ENCODE data around the gene PTPRZ1. TPM values are rescaled to one million over a fixed set of nuclear protein-coding genes. Genes with fewer than 3 reads are reported as not detected.

PTPRZ1 gene
- total RNA-seq, 2 experiments from 2014 or later, result not detected

GRCh38 chr7:121873289-121874194 lies 581 bp downstream of the PTPRZ1 start:
- Mint-ChIP-seq H3K36me3 (ENCODE audit: low read depth) (no peaks in the 10 kb centered on the region), H3K27me3 (peaks cover 35% of the 10 kb centered on the region), H3K4me1 (peaks cover 4% of the 10 kb centered on the region), H3K4me3 (no peak overlapping the region), H3K27ac (no peak overlapping the region), H3K9me3 (ENCODE audit: low read depth) (no peaks in the 10 kb centered on the region)
- ChIA-PET CTCF (no interaction called here), POLR2A (no interaction called here)
- intact Hi-C loops (cut with DNase I, micrococcal nuclease), result no loop called here
- DNase-seq (peak; percentile 4), ATAC-seq (no peak)

- H3K27me3 Mint-ChIP-seq, result peaks cover 35% of the 10 kb centered on the region
These were observed 1.3 kb downstream of the PTPRZ1 start for GRCh38 chr7:121874298-121874697.

DNA sequence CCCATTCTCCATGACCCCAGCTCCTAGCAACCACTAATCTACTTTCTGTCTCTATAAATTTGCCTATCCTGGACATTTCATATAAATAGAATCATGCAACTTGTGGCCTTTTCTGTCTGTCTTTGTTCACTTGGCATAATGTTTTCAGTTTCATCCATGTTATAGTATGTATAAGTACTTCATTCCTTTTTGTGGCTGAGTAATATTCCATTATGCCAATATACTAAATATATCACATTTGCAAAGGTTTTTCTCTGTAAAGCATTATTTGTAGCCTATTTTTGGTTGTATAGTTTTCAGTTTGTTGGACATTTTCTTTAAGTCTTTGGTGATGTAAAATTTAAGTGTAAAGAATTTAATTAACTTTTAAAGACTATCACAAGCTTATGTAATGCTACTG lies 2.2 kb downstream of the PTPRZ1 start:
- POLR2A ChIA-PET, result no interaction called here
- CTCF ChIA-PET, result interaction anchor here (1.1 kb wide), 1 partner anchor 13 kb away, joined by 3 read pairs; no protein-coding TSS in a partner anchor
- ATAC-seq (no peak), DNase-seq (no peak)
- no peak overlapping the region for H3K27ac Mint-ChIP-seq
- peaks cover 35% of the 10 kb centered on the region for H3K27me3 Mint-ChIP-seq
- H3K9me3 Mint-ChIP-seq (ENCODE audit: low read depth), result no peaks in the 10 kb centered on the region
- H3K36me3 Mint-ChIP-seq (ENCODE audit: low read depth), result no peaks in the 10 kb centered on the region
- intact Hi-C loops (cut with DNase I, micrococcal nuclease), result no loop called here
- H3K4me3 Mint-ChIP-seq, result no peak overlapping the region
- H3K4me1 Mint-ChIP-seq, result peaks cover 4% of the 10 kb centered on the region

More at GRCh38 chr7:121874298-121874697, 1.3 kb downstream of the PTPRZ1 start:
- ATAC-seq, result no peak
- Mint-ChIP-seq H3K36me3 (ENCODE audit: low read depth) (no peaks in the 10 kb centered on the region), H3K4me1 (peaks cover 4% of the 10 kb centered on the region), H3K27ac (no peak overlapping the region), H3K9me3 (ENCODE audit: low read depth) (no peaks in the 10 kb centered on the region), H3K4me3 (no peak overlapping the region)
- ChIA-PET POLR2A (no interaction called here), CTCF (no interaction called here)
- no peak for DNase-seq
- intact Hi-C loops (cut with DNase I, micrococcal nuclease), result no loop called here

DNA sequence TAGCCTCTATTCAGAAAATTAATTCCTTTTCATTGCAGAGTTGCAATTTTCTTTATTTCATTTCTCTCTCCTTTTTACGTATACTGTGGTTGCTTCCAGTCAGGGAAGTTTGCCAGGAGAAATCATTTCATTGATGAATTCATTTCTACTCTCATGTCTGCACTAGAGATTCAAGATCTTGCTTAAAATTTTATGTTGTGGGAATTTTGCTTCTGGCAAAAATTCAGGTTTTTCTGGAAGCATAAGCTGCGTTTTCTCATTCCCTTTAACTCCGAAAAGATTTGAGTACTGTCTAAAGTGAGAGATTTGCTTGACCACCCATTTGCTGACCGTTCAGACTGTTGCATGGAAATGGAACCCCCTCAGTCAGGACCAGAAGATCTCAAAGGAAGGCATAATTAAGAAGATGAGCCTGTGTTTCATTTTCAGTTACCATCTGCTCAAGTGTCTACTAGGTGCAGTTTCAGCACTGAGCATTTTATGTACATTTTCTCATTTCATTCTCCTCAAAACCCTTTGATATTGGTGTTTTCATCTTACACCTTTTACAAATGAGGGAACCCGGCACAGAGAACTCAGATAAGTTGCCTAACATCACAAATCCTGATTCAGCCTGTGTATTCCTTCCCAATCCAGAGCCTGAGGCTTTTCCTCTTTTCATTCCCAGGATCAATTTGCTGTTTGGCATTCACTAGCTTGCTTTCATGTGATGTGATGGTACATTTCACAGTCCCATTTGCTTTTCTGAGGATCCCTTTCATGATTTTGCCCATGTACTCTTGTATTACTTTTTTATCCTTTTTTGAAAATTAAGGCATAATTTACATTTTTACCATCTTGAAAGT lies 3.9 kb downstream of the PTPRZ1 start:
- peaks cover 26% of the 10 kb centered on the region for H3K27me3 Mint-ChIP-seq
- DNase-seq, result no peak
- H3K4me1 Mint-ChIP-seq, result peaks cover 4% of the 10 kb centered on the region
- intact Hi-C loops (cut with DNase I, micrococcal nuclease), result no loop called here
- ATAC-seq, result no peak
- POLR2A ChIA-PET, result no interaction called here
- no peaks in the 10 kb centered on the region for H3K9me3 Mint-ChIP-seq (ENCODE audit: low read depth)
- no peaks in the 10 kb centered on the region for H3K36me3 Mint-ChIP-seq (ENCODE audit: low read depth)
- H3K4me3 Mint-ChIP-seq, result no peak overlapping the region
- no peak overlapping the region for H3K27ac Mint-ChIP-seq
- CTCF ChIA-PET, result no interaction called here

- Mint-ChIP-seq H3K4me3 (no peak overlapping the region), H3K9me3 (ENCODE audit: low read depth) (no peaks in the 10 kb centered on the region), H3K27me3 (peaks cover 11% of the 10 kb centered on the region), H3K27ac (no peak overlapping the region), H3K36me3 (ENCODE audit: low read depth) (no peaks in the 10 kb centered on the region), H3K4me1 (no peaks in the 10 kb centered on the region)
- DNase-seq, result no peak
- POLR2A ChIA-PET, result no interaction called here
- ATAC-seq, result no peak
- CTCF ChIA-PET, result interaction anchor here (0.8 kb wide), 1 partner anchor 56 kb away, joined by 6 read pairs; no protein-coding TSS in a partner anchor
- intact Hi-C loops (cut with DNase I, micrococcal nuclease), result no loop called here
These were observed 6.0 kb downstream of the PTPRZ1 start for GRCh38 chr7:121878918-121879464.

GRCh38 chr7:121879544-121879943 lies 6.6 kb downstream of the PTPRZ1 start:
- DNase-seq (no peak), ATAC-seq (no peak)
- H3K27me3 Mint-ChIP-seq, result peaks cover 9% of the 10 kb centered on the region
- H3K27ac Mint-ChIP-seq, result no peak overlapping the region
- no peaks in the 10 kb centered on the region for H3K9me3 Mint-ChIP-seq (ENCODE audit: low read depth)
- H3K36me3 Mint-ChIP-seq (ENCODE audit: low read depth), result no peaks in the 10 kb centered on the region
- no peak overlapping the region for H3K4me3 Mint-ChIP-seq
- intact Hi-C loops (cut with DNase I, micrococcal nuclease), result no loop called here
- no peaks in the 10 kb centered on the region for H3K4me1 Mint-ChIP-seq
- ChIA-PET POLR2A (no interaction called here), CTCF (no interaction called here)

DNA sequence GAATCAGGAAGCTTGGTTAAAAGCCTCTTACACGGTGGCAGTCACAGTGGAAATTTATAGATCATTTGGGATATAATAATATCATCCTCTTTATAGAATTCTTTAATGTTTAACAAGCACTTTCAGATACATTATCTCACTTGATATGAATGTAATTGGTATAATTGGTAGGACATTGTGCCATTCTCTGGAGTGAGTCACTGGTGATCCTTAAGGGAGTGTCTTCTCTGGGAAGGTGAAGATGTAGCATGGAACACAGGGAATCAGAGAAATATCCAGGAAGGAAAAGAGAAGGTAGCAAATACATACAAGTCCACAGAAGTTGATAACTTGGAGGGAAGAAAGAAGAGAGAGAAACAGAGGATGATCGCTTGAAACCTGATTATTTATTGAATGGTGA lies 9.8 kb downstream of the PTPRZ1 start:
- no peak overlapping the region for H3K27ac Mint-ChIP-seq
- H3K4me3 Mint-ChIP-seq, result no peak overlapping the region
- no peak for DNase-seq
- no peak for ATAC-seq
- H3K36me3 Mint-ChIP-seq (ENCODE audit: low read depth), result no peaks in the 10 kb centered on the region
- POLR2A ChIA-PET, result interaction anchor here (0.6 kb wide), 1 partner anchor 117 kb away, joined by 4 read pairs; no protein-coding TSS in a partner anchor
- no peaks in the 10 kb centered on the region for H3K4me1 Mint-ChIP-seq
- intact Hi-C loops (cut with DNase I, micrococcal nuclease), result no loop called here
- H3K27me3 Mint-ChIP-seq, result no peaks in the 10 kb centered on the region
- H3K9me3 Mint-ChIP-seq (ENCODE audit: low read depth), result no peaks in the 10 kb centered on the region
- CTCF ChIA-PET, result no interaction called here

DNA sequence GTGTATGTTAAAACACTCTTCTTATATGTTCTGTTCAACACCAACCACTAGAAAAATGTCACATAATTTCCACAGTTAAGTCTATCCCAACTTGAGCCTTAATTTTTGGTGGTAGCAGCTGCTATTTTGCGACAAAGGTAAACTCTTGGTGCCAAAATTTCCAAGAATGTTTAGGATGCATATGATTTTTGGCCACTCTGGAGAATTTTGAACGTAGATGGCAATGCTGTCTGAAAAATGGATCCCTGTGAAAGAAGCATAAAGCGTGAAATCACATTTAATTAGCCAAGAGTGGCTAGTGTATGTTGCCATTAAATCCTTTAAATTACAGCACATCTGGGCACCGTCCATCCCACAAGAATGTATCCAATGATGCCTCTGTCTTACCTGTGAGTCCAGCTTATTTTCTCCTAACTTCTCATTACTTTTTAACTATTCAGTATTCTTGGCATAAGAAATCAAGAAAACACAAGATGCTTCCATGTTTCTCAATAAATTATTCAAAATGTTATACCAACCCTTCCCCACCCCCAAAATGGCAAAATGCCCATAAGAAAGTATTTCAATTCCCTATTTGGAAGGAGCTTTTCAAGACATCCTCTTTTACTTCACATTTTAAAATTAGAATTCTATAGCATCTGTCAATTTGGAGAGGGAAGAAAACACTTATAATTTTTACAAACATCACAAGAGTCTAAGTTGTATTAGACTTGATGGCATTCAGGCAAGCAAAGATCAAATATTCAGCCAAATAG lies 12.4 kb downstream of the PTPRZ1 start:
- ChIA-PET CTCF (no interaction called here), POLR2A (no interaction called here)
- Mint-ChIP-seq H3K36me3 (ENCODE audit: low read depth) (no peaks in the 10 kb centered on the region), H3K4me1 (no peaks in the 10 kb centered on the region), H3K4me3 (no peak overlapping the region), H3K27me3 (no peaks in the 10 kb centered on the region), H3K27ac (no peak overlapping the region), H3K9me3 (ENCODE audit: low read depth) (no peaks in the 10 kb centered on the region)
- intact Hi-C loops (cut with DNase I, micrococcal nuclease), result no loop called here
- no peak for ATAC-seq
- DNase-seq, result no peak

GRCh38 chr7:121887634-121888033 lies 14.7 kb downstream of the PTPRZ1 start:
- DNase-seq, result no peak
- intact Hi-C loops (cut with DNase I, micrococcal nuclease), result no loop called here
- Mint-ChIP-seq H3K9me3 (ENCODE audit: low read depth) (no peaks in the 10 kb centered on the region), H3K27ac (no peak overlapping the region), H3K4me1 (no peaks in the 10 kb centered on the region), H3K36me3 (ENCODE audit: low read depth) (no peaks in the 10 kb centered on the region), H3K27me3 (no peaks in the 10 kb centered on the region), H3K4me3 (no peak overlapping the region)
- POLR2A ChIA-PET, result no interaction called here
- CTCF ChIA-PET, result no interaction called here
- no peak for ATAC-seq

DNA sequence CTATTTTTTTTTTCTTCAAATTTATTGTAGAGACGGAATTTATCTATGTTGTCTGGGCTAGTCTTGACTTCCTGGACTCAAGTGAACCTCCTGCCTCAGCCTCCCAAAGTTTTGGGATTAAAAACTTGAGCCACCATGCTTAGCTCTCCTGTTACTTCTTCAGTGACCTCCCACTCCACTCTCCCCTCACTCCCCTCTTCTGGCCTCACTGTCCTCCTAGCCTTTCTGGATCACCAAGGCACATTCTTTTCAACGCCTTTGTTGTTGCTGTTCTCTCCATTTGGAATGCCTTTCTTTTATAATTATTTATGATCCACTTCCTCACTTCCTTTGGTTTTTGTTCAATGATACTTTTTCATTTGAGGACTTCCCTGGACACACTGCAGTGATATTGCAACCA lies 17.9 kb downstream of the PTPRZ1 start:
- Mint-ChIP-seq H3K27me3 (no peaks in the 10 kb centered on the region), H3K9me3 (ENCODE audit: low read depth) (no peaks in the 10 kb centered on the region), H3K36me3 (ENCODE audit: low read depth) (no peaks in the 10 kb centered on the region), H3K4me1 (no peaks in the 10 kb centered on the region), H3K27ac (no peak overlapping the region), H3K4me3 (no peak overlapping the region)
- CTCF ChIA-PET, result no interaction called here
- DNase-seq (no peak), ATAC-seq (no peak)
- POLR2A ChIA-PET, result no interaction called here
- intact Hi-C loops (cut with DNase I, micrococcal nuclease), result no loop called here

DNA sequence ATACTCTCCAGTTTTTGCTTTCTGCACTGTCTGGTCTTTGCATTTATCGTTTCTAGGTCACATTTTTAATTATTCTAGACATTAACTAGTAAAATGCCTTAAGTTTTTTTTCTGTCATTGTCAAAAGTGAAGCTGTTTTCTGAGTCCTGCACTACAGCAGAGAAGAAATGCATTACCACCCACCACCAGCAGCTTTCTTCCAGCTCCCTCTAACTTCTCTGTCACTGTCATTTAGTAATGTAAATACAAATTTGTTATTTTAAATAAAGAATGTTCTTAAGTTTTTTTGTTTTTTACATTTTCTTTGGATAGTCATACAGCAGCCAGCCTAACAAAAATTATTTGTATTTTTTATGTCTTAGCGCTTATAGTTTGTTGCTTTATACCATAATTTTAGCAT lies 18.8 kb downstream of the PTPRZ1 start:
- Mint-ChIP-seq H3K27ac (no peak overlapping the region), H3K4me1 (no peaks in the 10 kb centered on the region), H3K36me3 (ENCODE audit: low read depth) (no peaks in the 10 kb centered on the region), H3K27me3 (no peaks in the 10 kb centered on the region), H3K9me3 (ENCODE audit: low read depth) (no peaks in the 10 kb centered on the region), H3K4me3 (no peak overlapping the region)
- intact Hi-C loops (cut with DNase I, micrococcal nuclease), result no loop called here
- DNase-seq, result no peak
- no peak for ATAC-seq
- CTCF ChIA-PET, result no interaction called here
- POLR2A ChIA-PET, result no interaction called here

All from activated CD4-positive, alpha-beta T cell treated with anti-CD3 and anti-CD28 coated beads for 36 hours (primary cell).